Neural cell (in vitro differentiated cells): Measurements from ENCODE around the gene FAM8A1.

Experiments
- TAF1 ChIP-seq: IDR thresholded peaks from 2 replicates; pipeline ENCODE4 v1.6.1; 2012; ENCODE audit warnings: low read depth
- TF ChIP-seq, protein P1 (sequence below): fragments of 450-650 bp; IDR thresholded peaks from 2 replicates; pipeline ENCODE4 v1.5.1; 2014; ENCODE audit warnings: antibody characterized with exemption, mild to moderate bottlenecking, moderate library complexity; ENCODE audit not compliant: poor library complexity, severe bottlenecking

DNA sequence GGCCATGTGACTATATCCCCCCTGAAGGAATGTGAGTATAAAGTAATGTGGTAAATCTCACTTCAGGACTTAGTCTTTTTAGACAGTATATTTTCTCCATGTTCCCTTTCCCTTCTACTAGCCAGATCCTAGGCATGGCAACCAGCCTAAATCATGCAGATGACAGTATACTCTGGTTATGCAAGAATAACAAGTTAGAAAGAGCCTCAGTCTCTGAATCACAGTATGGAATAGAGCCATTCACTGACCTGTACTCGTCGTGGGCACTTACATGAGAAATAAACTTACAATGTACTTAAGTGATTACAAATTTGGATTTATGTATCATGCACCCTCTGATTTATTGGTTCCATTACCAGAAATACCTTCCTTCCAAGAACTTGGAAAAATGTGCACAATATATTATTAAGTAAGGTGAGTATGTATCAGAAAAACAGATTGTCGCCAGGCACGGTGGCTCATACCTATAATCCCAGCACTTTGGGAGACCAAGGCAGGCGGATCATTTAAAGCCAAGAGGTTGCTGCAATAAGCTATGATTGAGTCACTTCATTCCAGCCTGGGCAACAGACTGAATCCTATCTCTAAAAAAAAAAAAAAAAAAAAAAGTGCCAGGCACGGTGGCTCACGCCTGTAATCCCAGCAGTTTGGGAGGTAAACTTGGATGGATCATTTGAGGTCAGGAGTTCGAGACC lies 25.1 kb upstream of the FAM8A1 start:
- TF ChIP-seq, protein P1, sequence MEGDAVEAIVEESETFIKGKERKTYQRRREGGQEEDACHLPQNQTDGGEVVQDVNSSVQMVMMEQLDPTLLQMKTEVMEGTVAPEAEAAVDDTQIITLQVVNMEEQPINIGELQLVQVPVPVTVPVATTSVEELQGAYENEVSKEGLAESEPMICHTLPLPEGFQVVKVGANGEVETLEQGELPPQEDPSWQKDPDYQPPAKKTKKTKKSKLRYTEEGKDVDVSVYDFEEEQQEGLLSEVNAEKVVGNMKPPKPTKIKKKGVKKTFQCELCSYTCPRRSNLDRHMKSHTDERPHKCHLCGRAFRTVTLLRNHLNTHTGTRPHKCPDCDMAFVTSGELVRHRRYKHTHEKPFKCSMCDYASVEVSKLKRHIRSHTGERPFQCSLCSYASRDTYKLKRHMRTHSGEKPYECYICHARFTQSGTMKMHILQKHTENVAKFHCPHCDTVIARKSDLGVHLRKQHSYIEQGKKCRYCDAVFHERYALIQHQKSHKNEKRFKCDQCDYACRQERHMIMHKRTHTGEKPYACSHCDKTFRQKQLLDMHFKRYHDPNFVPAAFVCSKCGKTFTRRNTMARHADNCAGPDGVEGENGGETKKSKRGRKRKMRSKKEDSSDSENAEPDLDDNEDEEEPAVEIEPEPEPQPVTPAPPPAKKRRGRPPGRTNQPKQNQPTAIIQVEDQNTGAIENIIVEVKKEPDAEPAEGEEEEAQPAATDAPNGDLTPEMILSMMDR: no peak
- no peak for TF ChIP-seq TAF1
